Urothelium cell line (cell line): Measurements from ENCODE around the gene ARG1.
"Not testable (repeated sequence)": the region's sequence is repeated elsewhere in the genome, so short reads cannot be mapped to it uniquely, and the experiment has no call there.

ENCODE experiments used
- DNase-seq: peaks from one replicate; pipeline ENCODE4 v3.0.0; 2011; ENCODE audit warnings: low spot score, mixed read lengths
- FAIRE-seq: peaks from 2 replicates; lab custom pipeline; 2011; peaks lifted over from hg19 to GRCh38; lab: Jason Lieb, UNC

The ARG1 gene

DNA sequence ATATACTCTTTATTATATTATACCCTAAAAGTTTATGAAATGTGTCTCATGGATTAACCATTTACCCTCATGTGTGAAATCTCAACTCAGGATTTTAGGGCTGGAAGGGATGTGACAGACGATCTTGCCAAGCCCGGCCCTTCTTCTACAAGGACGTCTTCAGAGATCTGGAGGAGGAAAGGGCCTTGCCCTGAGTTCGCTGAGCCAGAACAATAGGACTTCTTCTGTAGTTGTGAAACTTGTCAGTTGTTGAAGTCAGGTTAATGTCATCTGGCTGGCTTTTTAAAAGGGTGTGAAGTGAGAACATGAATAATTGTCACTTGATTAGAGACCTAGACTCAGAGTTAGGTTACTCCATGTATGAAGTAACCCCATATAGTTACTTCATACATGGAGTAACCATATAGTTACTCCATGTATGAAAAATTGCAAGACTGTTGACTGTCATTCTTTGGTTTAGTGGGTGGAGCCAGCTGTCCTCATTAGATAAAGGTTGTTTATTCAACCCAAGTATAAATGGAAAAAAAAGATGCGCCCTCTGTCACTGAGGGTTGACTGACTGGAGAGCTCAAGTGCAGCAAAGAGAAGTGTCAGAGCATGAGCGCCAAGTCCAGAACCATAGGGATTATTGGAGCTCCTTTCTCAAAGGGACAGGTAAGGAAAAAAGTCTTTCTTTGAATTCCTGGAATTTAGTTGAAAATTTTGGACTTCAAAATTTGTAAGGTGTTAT lies at the start of gene ARG1:
Gene ARG1 (plus strand): TSS at position 541 of the 730 bp plus-strand sequence. CDS start 57 bp downstream, at position 598.
- no peak for FAIRE-seq
- DNase-seq, result no peak

DNA sequence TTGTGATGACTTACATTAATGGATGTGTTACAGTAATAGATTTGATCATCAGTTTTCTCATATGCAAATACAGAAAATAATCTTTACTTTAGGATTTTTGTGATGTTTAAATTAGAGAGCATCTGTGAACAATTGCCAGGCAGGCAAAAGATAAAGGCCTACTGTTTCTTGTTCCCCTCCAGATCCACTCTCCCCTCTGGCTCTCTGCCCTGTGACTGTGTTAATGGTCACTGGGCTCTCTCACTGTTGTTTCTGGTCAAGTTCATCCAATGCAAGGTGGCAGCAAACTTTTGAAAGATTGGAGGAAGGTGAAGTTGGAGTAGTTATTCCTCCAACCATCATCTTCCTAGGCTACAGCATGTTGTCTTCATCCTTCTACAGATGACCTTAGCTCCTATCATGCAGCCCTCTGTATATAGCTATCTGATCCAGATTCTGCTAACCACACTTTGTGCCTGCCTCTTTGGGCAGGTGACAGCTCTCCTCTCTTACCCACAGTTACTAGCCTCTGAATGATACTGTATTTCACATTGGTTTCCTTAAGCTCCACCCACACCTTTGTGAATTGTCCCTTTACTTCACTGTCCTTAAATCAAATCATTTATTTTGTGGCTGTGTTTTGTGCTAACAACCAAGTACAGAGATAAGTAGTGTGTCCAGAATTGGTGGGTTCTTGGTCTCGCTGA lies 48.9 kb upstream of the ARG1 start:
- DNase-seq (no peak), FAIRE-seq (no peak)

DNA sequence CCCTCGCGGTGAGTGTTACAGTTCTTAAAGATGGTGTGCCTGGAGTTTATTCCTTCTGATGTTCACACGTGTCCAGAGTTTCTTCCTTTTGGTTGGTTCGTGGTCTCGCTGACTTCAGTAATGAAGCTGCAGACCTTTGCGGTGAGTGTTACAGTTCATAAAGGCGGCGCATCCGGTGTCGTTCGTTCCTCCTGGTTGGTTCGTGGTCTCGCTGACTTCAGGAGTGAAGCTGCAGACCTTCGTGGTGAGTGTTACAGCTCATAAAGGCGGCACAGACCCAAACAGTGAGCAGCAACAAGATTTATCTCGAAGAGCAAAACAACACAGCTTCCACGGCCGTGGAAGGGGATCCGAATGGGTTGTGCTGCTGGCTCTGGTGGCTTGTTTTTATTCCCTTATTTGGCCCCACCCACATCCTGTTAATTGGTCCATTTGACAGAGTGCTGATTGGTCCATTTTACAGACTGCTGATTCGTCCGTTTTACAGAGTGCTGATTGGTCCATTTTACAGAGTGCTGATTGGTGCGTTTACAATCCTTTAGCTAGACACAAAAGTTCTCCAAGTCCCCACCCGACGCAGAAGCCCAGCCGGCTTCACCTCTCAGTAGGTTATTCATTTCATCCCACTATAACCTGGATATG lies 48.2 kb upstream of the ARG1 start:
- no peak for FAIRE-seq
- DNase-seq, result no peak

DNA sequence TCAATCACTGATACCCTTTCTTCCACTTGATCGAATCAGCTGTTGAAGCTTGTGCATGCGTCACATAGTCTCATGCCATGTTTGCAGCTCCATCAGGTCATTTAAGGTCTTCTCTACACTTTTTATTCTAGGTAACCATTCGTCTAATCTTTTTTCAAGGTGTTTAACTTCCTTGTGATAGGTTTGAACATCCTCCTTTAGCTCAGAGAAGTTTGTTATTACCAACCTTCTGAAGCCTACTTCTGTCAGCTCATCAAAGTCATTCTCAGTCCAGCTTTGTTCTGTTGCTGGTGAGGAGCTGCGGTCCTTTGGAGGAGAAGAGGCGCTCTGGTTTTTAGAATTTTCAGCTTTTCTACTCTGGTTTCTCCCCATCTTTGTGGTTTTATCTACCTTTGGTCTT lies 42.1 kb upstream of the ARG1 start:
- FAIRE-seq, DNase-seq: not testable (repeated sequence)

DNA sequence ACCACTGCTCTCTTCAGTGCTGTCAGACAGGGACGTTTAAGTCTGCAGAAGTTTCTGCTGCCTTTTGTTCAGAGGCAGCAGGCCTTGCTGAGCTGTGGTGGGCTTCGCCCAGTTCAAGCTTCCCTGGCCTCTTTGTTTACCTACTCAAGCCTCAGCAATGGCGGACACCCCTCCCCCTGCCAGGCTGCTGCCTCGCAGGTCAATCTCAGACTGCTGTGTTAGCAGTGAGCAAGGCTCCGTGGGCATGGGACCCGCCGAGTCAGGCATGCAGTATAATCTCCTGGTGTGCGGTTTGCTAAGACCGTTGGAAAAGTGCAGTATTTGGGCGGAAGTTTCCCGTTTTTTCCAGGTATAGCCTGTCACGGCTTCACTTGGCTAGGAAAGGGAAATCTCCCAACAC lies 41.3 kb upstream of the ARG1 start:
- DNase-seq, FAIRE-seq: not testable (repeated sequence)

DNA sequence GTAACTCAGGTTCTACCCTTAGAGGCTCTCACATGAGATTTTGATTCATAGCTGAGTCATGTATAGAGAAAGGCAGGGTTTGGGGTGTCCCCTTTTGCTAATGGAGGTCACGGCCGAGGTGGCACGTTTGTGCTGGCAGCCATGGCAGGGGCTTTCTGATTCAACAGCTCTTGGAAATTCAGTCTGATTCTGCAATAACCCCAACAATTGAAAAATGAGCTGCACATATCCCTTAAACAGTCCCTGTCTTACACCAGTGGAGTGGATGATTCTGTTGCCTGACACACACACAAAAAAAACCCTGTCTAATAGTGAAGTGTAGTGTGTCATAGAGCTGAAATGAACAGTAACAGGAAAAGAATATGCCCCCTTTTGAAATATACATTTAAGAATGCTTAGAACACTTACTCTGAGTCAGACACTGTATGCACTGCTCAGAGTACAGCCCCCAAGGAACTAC lies 40.4 kb upstream of the ARG1 start:
- FAIRE-seq, result no peak
- DNase-seq, result no peak

DNA sequence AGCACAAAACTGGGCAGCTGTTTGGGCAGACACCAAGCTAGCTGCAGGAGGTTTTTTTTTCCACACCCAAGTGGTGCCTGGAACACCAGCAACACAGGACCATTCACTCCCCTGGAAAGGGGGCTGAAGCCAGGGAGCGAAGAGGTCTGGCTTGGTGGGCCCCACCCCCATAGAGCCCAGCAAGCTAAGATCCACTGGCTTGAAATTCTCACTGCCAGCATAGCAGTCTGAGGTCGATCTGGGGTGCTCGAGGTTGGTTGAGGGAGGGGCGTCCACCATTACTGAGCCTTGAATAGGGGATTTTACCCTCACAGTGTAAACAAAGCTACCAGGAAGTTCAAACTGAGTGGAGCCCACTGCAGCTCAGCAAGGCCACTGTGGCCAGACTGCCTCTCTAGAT lies 34.4 kb upstream of the ARG1 start:
- DNase-seq, FAIRE-seq: not testable (repeated sequence)

DNA sequence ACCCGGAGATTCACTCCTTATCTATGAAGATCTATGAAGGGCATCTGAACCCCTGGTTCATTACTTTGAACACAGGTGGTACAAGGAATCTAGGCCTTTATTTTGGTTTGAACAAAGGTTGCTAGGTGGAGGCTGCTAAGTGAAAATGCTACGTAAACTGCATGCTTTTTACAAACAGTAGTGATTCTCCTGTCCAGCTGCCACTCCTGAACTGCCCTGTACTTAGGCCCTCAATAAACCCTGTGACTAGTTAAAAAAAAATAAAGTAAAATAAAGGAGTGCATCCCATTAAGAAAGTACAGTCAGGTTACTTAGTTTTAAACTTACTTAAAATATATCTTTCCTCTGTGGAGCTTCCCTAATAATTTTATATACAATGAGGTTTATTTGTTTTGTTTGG lies 27.7 kb upstream of the ARG1 start:
- FAIRE-seq (no peak), DNase-seq (no peak)

DNA sequence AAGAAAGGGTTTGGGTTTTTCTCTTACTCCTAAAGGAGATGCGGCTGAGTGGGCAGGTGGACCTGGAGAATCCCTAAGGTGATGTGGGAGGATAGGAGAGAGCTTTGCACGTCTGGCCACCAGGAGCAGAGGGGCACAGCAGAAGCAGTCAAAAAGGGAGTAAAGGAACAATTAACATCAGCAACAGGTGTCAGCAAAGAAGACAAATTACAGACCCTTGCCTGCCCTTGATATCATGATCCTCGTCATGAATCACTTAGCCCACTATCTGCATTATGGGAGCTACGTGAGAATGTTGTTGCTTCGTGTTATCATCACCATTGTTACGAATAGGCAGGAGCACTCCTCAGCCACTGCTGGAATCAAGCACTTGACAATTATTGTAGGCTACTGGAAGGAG lies 25.5 kb upstream of the ARG1 start:
- DNase-seq (no peak), FAIRE-seq (no peak)

DNA sequence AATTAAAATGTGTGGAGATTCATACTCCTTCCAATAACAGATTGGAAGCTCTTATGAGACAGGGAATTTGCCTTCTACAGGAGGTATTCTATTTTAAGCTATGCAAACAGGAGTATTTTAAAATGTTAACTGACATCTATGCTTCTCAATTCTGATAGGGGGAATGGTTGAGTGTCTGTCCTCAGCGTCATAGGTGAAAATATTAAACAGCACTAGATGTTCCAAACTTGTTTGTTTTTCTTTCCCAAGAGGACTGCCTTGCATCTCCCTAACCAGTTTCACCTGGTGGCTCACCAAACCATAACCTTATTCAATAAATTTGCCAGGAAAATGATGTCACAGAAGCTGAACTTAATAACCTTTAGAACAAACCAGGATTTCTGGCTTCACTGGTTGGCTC lies 24.6 kb upstream of the ARG1 start:
- DNase-seq (no peak), FAIRE-seq (no peak)

DNA sequence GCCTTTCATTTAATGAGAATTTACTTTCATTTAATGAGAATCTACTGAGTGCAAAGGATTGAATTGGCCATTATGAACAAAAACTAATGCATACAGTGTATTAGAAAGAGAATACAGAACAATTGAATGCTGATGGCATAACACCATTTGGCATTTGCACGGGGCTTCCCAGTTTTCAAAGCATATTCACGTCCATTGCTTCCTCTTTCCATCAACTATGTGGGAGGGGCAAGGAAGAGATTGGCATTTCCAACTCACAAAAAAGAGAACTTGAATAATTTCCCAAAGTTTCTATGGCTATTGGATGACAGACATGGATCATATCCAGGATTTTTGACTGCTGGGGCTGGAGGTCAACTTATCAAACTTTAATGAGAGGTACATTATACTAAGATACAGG lies 23.2 kb upstream of the ARG1 start:
- no peak for FAIRE-seq
- DNase-seq, result no peak

DNA sequence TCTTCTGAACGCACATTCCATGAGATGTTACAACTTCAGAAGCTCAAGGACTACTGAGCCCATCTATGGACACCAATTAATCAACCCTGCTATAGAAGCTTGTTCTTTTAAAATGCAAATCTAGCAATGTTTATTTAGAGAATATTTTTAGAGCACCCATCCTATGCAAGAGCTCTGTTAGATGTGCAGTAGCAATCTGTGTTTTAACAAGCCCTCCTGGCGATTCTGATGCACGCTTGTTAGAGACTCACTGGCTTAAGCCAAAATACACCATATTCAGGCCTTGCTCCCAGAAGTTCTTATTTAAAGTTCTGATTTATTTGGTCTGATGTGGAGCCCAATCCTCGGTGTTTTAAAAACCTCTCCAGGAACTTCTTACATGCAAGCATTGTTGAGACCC lies 21.1 kb upstream of the ARG1 start:
- no peak for FAIRE-seq
- no peak for DNase-seq

DNA sequence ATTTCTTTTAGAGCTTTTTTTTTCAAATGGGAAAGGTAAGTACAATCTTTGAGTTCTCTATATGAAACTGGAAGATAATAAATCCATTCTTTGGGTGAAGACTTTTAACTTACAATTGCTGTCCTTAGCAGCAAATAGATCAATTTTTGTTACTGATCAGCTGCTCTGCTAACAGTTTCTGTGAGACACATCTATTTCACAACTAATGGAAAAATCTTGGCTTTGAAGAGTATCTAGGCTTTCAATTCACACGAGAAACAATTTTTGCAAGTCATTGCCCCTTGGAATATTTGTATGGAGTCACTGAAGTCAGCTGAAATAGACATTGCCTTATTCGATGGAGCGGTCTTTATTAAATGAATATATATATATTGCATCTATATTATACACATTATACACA lies 20.5 kb upstream of the ARG1 start:
- DNase-seq (no peak), FAIRE-seq (no peak)

DNA sequence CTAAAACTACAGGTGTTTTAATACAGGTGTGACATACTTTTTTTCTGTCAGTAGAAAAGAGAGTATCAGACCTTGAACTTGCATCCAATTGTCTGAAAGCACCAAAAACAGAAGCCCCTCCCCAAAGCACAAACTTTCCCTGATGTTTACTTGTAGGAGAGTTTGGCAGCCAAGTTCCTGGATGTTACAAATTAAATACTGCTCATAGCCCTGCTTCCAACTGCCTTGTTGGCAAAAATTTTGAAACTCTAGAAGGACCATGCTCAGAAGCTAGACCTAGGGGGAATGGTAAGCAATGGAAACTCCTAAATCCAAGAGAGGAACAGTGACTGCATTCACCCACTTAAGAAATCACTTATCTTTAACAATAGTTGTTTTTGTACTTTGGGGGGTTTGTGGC lies 17.0 kb upstream of the ARG1 start:
- DNase-seq (no peak), FAIRE-seq (no peak)

DNA sequence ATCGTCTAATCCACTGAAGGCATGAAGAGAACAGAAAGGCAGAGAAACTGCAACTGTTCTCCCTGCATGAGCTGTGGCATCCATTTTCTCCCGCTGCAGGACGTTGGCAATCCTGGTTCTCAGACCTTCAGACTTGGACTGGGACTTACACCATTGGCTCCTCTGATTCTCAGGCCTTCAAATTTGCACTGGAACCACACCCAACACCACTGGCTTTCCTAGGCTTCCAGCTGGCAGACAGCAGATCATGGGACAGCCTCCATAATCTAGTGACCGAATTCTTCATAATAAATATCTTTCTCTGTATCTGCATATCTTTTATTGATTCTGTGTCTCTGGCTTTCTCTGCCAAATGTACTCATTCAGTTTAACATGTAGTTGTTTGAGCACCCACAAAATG lies 14.1 kb upstream of the ARG1 start:
- no peak for DNase-seq
- FAIRE-seq, result no peak

DNA sequence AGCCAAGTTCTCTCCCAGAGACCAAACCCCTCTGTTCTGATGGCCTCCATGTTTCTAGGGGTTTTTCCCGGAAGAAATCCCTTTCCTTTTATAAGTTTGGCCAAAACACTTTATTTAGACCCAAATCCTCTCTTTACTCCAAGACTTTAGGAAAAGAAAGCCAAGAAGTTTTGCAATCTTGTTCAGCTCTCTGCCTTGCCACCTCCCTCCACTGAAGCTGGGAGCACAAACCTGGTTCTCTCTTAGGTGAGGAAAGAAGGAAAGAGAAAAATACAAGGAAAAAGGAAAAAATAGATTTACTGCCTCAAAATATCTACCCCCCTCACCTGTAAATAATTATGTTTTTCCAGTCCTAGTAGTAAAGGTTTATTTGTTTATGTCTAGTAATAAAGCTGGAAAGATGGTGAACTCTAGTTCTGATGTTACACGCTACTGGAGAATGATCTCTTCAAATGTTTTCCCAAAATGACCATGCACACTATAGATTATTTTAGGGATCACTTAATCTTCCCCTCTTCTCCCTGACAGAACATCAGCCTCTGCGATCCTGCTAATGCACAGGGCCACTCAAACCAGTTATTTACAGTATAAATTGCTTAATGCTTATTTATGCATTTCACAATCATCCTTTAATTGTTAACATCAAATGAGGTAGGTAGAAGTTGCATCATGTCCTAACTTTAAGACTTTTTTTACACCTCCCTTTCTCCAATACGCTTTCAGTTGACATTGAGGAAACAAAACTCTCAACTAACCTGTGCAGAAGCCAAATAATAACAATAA lies 10.9 kb upstream of the ARG1 start:
- FAIRE-seq, result no peak

DNA sequence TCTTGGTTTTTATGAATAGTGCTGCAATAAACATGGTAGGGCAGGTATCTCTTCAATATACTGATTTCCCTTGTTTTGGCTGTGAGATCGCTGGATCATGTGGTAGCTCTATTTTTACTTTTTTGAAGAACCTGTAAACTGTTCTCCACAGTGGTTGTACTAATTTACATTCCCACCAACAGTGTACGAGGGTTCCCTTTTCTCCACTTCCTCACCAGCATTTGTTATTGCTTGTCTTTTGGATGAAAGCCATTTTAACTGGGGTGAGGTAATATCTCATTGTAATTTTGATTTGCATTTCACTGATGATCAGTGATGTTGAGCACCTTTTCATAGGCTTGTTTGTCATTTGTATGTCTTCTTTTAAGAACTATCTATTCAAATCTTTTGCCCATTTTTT lies 8.0 kb upstream of the ARG1 start:
- FAIRE-seq (no peak), DNase-seq (no peak)

More for the DNA sequence above, 10.9 kb upstream of the ARG1 start:
- DNase-seq, result no peak

DNA sequence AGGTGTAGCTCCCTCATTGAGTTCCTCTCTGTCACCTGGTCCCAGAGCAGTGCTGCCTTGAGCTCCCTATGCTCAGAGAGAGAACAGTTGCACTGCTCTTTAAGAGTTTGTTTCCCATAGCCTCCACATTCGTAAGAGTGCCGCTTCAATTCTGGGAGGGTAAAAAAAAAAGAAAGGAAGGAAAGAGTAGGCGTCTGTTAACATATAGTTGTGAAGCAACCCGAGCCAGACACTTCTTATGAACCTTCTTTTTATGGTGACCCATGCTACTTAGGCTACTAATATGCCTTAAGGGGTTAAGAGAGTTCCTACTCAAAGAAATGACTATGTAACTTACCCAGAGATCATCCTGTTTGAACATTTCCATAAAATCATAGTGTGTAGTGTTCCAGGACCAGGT lies 4.3 kb upstream of the ARG1 start:
- FAIRE-seq (no peak), DNase-seq (no peak)

DNA sequence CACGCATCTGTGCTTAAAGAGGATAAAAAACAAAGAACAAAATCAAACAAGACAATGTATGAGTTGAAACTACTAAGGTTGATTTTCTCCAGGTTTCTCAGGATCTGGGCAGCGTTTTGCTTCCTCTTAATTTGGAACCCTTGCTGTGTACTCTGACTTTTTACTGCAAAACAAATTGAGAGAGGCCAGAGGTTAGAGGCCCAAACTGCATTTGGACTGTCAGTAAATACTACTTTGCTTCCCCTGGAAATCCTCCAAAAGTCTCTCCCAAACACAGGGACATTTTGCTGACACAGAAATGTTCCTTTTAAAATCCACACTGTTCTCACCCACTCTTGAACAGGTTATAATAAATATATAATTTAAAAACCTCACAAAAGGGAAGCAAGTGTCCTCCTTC lies 1.1 kb downstream of the ARG1 start:
- DNase-seq (no peak), FAIRE-seq (no peak)

DNA sequence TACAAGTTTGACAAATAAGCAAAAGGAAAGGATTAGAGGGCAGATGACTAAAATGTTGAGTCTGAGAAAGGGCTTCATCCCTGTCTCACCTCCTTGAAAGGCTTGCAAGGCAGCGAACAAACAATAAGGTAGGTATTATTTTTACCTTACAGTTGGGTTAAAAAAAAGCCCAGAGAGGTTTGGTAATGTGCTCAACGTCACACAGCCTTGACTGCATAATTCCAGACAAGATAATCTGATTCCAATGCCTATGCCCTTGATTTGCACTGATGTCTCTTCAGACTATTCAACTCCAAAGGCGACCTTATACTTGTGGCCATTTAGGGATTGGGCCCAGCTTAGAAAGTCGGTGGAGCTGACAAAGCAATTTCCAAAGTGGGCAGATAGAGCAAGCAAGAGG lies 1.7 kb downstream of the ARG1 start:
- no peak for FAIRE-seq
- DNase-seq, result no peak

DNA sequence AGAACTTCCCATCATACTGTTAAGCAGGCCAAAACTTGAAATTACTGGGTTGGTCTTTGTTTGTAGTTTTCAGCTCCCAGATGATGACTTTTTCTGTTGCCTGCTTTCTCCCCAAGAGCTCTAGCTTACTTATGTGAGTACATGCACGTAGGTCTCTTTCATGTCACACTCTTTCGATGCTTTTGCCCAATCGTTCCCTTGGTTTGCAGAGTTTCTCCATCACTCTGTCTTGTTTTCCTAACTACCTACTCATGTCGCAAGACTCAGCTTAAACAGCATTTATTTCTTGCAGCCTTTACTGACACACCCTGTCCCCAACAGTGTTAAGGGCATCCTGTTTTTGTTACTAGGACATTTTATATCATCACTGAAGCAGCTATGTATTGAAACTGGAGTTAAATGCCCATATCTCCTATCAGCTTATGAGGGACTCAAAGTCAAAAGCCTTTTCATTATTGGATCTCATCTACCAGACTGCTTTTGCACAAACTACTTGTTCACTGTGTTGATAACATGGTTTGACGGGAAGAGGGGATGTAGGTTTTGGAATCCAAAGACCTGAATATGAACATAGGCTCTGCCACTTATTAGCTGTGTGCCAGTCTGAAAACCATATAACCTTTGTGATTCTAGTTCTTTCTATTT lies 2.9 kb downstream of the ARG1 start:
- FAIRE-seq (no peak), DNase-seq (no peak)
